DLD1 (cell line): ENCODE data around the gene TM7SF2.
"Not testable (repeated sequence)": the region's sequence is repeated elsewhere in the genome, so short reads cannot be mapped to it uniquely, and the experiment has no call there.

ENCODE experiments used
- in situ Hi-C: cut with HindIII; loops from 2 replicates; pipeline ENCODE4 v1.10.0; 2017; ENCODE audit warnings: low sequenced_read_pairs

The TM7SF2 gene

GRCh38 chr11:65113839-65114238, 2.2 kb downstream of the TM7SF2 start:
- in situ Hi-C loops, result no loop called here

- in situ Hi-C loops, result no loop called here
These were observed 3.0 kb downstream of the TM7SF2 start for GRCh38 chr11:65114538-65115171.

DNA sequence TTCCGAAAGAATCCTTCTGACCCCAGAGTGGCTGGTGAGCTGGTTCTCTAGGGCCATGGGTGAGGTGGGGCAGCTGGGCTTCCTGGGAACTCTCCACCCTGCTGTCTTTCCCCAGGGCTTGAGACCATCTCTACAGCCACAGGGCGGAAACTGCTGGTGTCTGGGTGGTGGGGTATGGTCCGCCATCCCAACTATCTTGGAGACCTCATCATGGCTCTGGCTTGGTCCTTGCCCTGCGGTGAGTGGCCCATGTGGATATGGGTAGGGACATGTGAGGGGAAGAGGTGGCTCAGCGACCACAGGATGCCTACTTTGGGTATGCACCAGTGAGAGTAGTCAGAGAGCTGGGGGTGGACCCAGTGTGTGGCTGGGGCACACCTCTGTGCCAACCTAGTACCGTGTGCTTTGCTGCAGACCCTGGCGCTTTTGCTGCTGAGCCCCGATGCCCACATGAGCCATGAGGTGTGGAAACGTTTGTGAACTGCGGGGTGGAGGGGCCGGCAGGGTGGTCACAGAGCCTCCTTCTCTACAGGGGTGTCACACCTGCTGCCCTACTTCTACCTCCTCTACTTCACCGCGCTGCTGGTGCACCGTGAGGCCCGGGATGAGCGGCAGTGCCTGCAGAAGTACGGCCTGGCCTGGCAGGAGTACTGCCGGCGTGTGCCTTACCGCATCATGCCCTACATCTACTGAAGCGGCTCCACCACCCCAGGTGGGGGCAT, 3.9 kb downstream of the TM7SF2 start:
- in situ Hi-C loops, result no loop called here

- in situ Hi-C loops, result no loop called here
These were observed 4.9 kb downstream of the TM7SF2 start for GRCh38 chr11:65116370-65117205.

DNA sequence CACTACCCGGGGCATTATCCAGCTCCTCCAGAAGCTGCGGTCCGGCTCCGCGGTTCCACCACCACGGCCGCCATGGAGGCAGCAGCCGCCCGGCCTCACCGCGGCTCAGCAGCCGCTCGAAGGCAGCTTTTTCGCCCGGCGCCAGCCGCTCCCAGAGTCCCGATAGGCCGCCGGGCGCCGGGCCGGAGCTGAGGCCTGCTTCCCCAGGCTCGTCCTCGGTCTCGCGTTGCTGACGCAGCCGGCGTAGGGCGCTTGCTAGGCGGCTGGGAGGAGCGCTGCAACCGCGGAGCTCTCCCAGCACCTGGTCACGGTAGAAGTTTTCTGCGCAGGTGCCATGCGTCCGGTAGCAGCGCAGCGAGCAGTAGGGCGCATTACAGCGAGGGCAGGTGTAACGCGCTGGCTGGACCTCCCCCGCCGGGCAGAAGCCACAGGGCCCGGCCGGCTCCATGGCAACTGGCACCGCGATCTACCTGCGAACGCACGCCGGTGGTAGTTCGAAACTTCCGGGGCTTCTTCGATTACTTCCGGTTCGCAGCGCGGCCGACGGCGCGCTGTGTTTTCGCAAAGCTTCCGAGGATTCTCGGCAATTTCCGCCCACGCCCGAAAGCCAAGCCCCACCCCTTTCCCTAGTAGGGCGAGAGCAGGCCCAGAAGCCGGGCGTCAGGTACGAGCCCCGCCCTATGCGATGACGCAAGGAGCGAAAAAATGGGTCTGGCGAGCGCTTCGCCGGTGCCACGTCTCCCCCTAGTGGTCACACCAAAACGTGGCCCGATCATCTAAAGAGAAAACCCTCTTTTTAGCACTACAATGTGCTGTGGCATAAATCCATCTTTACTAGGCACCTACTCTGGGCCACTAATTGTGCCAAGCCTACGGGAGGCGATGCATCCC, 5.8 kb downstream of the TM7SF2 start, which contains the start of gene ZNHIT2:
Gene ZNHIT2 (minus strand): TSS at position 496 of the 891 bp plus-strand sequence. CDS start 48 bp downstream, at position 448.
- in situ Hi-C loops, result no loop called here

DNA sequence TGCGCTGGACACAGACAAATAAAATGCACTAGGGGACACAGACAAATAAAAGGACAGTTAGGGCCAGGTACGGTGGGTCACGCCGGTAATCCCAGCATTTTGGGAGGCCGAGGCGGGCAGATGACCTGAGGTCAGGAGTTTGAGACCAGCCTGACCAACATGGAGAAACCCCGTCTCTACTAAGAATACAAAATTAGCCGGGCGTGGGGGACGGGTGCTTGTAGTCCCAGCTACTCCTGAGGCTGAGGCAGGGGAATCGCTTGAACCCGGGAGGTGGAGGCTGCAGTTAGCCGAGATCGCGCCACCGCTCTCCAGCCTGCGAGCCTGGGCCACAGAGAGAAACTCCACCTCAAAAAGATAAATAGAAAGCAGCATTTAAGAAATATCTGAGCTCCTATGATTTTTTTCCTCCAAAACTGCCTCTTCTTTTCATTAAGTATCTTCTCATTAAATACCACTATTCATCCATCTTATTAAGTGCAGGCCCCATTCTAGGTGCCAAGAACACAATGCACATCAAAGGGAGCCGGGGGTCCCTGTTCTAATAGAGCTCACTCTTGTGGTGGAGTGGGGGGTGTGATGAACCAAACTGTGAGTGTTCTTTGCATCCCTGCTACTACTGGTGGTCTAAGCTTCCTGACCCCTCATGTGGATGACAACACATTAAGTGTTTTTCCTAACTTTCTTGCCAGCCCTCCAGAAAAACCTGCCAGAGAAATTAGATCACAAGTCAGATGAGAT, 6.6 kb downstream of the TM7SF2 start:
- in situ Hi-C loops, result no loop called here

GRCh38 chr11:65118891-65119669, 7.4 kb downstream of the TM7SF2 start:
- in situ Hi-C loops, result not testable (repeated sequence)

DNA sequence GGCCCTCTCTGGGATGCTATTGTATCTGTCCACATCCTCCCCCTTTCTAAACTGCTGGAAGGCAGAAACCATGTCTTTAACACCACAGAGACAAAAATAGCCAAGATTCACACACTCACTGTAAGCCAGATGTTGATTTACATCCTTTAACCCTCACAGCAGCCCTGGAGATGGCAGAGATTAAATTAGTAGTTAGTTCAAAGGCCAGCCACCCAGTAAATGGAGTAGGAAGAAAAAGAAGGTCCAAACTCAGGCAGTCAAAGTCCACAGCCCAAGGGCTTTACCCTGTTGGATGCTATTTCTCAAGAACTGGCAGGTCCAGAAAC, 8.0 kb downstream of the TM7SF2 start:
- in situ Hi-C loops, result no loop called here

DNA sequence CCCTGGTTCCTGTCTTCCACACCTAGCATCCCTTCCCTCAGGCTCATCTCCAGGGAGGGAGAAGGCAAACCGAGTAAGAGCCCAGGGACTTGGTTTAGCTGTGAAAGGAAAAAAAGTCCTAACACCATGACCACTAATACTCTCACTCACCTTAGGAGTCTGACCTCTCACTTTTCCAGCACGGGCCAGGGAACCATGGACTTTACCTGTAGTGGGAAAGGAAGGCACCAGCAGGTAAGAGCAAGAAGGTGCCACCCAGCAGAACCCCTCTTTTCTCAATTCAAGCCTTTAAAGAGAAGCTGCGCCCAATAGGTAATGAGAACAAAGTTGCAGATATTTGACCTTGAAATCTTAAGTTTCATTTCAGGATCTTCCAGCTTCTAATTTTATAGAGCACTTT, 9.2 kb downstream of the TM7SF2 start:
- in situ Hi-C loops, result no loop called here

- in situ Hi-C loops, result no loop called here
These were observed 9.8 kb downstream of the TM7SF2 start for GRCh38 chr11:65121447-65121864.

- in situ Hi-C loops, result no loop called here
These were observed 10.4 kb downstream of the TM7SF2 start, which contains the start of the genes FAU and MRPL49 for GRCh38 chr11:65121865-65122696. Gene FAU, minus strand, starts transcription at chr11:65122134. Its CDS starts 321 bp downstream, at chr11:65121813. Gene MRPL49, plus strand, starts transcription at chr11:65122321. Its CDS starts 26 bp downstream, at chr11:65122347.

DNA sequence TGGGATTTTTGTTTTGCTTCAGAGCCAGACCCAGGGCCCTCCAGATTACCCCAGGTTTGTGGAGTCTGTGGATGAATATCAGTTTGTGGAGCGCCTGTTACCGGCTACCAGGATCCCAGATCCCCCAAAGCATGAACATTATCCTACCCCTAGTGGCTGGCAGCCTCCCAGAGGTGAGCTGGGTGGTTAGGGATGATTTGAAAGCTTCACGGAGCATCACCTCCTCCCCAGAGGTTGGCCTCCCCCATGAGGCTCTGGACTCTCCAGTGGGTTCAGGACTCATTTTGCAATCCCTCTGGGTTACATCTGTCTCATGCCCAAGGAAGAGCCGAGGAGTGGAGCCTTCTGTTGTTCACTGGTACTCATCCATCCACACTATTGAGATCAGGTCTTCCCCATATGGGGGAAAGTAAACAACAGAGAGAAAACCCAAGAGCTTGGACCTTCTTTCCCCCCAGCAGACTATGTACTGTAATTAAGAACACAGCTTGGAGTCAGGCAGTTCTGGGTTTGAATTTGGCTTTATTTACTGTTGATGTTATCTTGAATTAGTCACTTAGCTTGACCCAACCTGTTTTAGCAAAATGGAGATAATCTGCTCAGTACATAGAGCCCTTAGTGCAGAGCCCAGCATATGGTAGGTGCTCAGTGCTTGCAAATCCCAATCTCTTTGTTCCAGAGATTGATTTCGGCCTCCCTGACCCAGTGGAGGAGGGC, 13.0 kb downstream of the TM7SF2 start:
- in situ Hi-C loops, result no loop called here

DNA sequence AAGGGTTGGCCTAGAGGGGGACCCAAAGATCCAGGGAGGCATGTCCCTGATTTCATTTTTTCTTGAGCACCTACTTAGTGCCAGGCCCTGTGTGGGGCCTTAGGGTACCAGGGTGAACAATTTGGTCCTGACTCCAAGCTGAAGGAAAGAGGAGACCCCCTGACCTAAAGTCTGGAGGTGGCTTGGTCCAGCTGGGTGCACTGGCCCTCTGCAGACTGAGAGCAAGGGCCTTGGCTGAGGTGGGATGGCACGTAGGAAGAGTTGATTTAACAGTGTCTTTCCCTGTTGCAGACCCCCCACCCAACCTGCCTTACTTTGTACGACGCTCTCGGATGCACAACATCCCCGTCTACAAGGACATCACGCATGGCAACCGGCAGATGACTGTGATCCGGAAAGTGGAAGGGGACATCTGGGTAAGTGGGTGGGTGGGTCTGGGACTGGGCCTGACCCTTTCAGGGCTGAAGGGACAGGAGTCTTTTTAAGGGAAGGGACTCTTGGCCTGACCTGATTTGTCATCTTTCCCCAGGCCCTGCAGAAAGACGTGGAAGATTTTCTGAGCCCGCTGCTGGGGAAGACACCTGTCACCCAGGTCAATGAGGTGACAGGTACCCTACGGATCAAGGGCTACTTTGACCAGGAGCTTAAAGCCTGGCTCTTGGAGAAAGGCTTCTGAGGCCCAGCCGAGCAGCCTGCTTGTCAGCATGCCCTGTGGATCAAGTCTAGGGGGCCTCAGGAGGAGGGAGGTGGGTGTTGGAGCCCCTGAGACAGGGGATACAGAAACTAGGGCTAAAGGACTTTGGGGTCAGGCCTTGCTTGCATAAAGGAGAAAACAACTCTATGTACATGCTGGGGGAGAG, 13.8 kb downstream of the TM7SF2 start:
- in situ Hi-C loops, result no loop called here

DNA sequence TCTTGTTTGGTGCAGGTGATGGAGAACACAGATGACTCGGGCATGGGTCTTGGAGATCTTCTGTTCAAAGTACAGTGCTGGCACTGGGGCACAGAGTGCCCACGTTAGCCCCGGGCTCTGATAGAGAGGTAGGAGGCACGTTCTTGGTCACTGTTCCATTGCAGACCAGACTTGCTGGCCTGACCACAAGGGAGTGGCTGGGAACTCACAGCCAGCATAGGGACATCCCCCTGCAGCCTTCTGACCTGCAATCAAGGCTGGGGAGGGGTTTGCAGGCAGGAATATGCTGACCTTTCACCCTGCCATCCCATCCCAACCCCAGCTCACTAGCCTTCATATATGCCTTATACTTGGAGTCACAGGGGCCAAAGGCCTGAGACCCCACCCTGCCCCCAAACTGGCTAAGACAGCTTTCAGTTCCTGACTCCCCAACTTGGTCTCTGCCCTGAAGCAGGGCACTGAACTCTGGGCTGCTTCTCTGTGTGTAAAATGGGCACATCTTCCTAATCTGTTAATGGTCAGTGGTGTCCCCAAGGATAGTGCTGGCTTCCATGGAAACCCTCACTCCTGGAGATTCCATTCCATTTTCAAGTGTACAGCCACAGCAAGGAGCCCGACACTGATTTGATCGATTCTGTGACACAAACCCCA, 15.1 kb downstream of the TM7SF2 start:
- in situ Hi-C loops, result no loop called here

DNA sequence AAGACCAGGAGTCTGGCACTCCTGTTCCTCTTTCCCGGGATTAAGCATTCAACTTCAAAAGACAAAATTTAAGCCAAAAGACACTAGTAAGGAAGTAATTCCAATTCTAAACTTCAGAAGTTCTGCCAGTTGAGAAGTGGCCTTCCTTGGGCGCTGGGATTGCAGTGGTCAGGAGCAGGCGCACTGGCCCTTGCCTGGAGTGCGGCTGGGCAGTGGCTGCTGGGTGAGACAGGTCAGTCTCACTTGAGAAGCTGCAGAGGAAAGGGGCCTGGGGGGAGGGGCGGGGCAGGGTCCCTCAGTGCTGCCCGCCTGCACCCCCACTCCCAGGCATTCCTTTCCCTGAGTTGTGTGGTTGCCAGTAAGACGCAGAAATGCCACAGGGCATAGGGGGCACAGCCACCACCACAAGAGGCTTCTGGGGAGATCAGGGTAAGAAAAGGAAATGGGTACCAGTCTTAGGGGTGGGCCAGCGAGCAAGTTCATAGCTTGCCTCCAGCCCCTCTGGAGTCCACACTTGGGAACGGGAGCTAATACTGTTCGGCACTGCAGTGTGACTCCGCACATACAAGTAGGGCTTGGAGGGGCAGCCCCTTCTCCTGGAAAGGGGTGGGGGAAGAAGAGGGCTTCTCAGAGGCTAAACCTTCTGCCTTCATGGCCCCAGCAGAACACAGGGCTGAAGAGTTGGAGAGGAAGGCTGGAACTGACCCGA, 16.0 kb downstream of the TM7SF2 start:
- in situ Hi-C loops, result no loop called here
